Epidermal melanocyte (primary cell): ENCODE data around the gene FGF18.
"Not testable (repeated sequence)": the region's sequence is repeated elsewhere in the genome, so short reads cannot be mapped to it uniquely, and the experiment has no call there.

Experiments used
- DNase-seq: peaks from one replicate; pipeline ENCODE4 v3.0.0; 2011; ENCODE audit warnings: low spot score; ENCODE audit not compliant: insufficient read length

FGF18 gene

GRCh38 chr5:171494452-171495121, 75.1 kb downstream of the FGF18 start:
- peak; percentile 60 for DNase-seq

GRCh38 chr5:171495122-171495700, 75.8 kb downstream of the FGF18 start:
- no peak for DNase-seq

- no peak for DNase-seq
Observed at GRCh38 chr5:171496456-171496855, 77.0 kb downstream of the FGF18 start.

- DNase-seq: not testable (repeated sequence)
Observed at GRCh38 chr5:171497494-171497893, 78.0 kb downstream of the FGF18 start.

GRCh38 chr5:171498166-171498565, 78.7 kb downstream of the FGF18 start:
- DNase-seq: no peak

- no peak for DNase-seq
Observed at GRCh38 chr5:171499611-171500010, 80.2 kb downstream of the FGF18 start.

GRCh38 chr5:171505473-171506043, 86.1 kb downstream of the FGF18 start:
- no peak for DNase-seq

- DNase-seq: no peak
Observed at GRCh38 chr5:171506951-171507350, 87.5 kb downstream of the FGF18 start.
